ENCODE data around the gene PLEKHG3.

DNA sequence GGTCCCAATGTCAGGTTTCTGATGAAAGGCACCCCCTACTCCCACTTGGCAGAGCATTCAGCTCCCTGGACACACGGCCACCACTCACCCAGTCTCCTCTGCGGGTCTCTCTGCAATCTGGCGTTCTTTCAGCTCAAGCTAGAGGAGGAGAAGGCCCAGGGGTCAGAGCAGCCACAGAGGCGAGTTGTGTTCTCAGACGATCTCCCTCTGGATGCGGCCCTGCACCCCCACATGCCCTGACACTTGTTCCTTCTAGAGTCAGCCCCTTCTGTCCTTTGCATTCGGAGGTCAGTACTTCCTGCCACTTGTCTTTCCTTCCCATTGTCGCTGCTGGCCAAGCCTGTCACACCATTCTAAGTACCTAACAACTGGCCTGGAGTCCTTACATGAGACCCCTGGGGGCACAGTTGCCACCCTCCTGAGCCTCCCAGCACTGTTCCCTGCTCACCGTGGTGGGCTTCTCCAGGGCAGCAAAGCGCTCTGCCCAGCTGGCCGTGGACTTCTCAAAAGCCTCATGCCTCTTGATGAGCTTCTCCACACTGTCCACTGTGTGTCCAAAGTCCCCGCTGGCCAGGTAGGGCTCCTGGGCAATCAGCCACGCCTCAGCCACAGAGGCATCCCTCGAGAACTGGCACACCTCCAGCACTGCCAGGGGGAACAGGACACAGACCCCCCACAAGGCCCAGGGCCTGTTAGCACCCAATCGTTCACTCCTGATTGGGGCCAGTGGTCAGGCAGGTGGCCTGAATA lies 63.2 kb downstream of the PLEKHG3 start:
- TF ChIP-seq, protein P1, sequence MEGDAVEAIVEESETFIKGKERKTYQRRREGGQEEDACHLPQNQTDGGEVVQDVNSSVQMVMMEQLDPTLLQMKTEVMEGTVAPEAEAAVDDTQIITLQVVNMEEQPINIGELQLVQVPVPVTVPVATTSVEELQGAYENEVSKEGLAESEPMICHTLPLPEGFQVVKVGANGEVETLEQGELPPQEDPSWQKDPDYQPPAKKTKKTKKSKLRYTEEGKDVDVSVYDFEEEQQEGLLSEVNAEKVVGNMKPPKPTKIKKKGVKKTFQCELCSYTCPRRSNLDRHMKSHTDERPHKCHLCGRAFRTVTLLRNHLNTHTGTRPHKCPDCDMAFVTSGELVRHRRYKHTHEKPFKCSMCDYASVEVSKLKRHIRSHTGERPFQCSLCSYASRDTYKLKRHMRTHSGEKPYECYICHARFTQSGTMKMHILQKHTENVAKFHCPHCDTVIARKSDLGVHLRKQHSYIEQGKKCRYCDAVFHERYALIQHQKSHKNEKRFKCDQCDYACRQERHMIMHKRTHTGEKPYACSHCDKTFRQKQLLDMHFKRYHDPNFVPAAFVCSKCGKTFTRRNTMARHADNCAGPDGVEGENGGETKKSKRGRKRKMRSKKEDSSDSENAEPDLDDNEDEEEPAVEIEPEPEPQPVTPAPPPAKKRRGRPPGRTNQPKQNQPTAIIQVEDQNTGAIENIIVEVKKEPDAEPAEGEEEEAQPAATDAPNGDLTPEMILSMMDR (optimal IDR thresholded peaks at IDR 0.05 in 1 of 3, IDR thresholded peaks at IDR 0.05 in 1 of 3, conservative IDR thresholded peaks at IDR 0.05 in 1 of 3; ENCODE audit: extremely low read depth in 1 of 3, insufficient read depth in 2 of 3, low read length in 3 of 3) = no peak
- TF ChIP-seq EZH2 (IDR thresholded peaks at IDR 0.05; ENCODE audit: low read length) = no peak

Data from keratinocyte (primary cell).